Heart left ventricle (tissue), 13 donors: Measurements from ENCODE around the gene LRRC26.

ENCODE experiments used
- POLR2A ChIP-seq, 2 donors: fragments of 450-650 bp; IDR thresholded peaks; one replicate each; pipeline ENCODE4 v1.6.1; 2017; ENCODE audit warnings: antibody characterized with exemption in 2 of 2, mild to moderate bottlenecking in 2 of 2, moderate library complexity in 2 of 2
- TF ChIP-seq, protein P1 (sequence below), 12 donors: fragments of 200-600 bp; sonication (generic) in 4 of 12; IDR thresholded peaks; one replicate each; pipeline versions ENCODE4 v1.5.0 to v1.8.0; 2018 to 2022; ENCODE audit warnings: antibody characterized with exemption in 12 of 12, mild to moderate bottlenecking in 5 of 12
- donor health status: ischemic (EF 13 %, LVEDD 7.1; RV severe dilation, severe dysfunction).
- donor health status: DM: no; HTN: yes; CAD: no.
- donor health status: DM: no; HTN: no; CAD: no.
- donor health status: ischemic (EF 25% LVEDD 6.9; RV normal size, moderate dysfunction).
- donor health status: ischemic (EF 25% LVEDD 5.7; RV mildly dilated, moderate dysfunction).
- donor health status: ischemic (EF 35%, LVEDD 5.7; RV mildly dilated, moderate dysfunction).
- donor health status: nonischemic (EF 11% LVEDD 7.7; RV severe dilation, severe dysfunction).
- donor health status: DM: yes; HTN: yes; CAD: no.
- donor health status: PGD.
- donor health status: ischemic (EF 29% LVEDD 5.4; RV normal size, mild dysfunction).
- donor health status: nonischemic (EF 23%, LVEDD 6.1; RV moderate dilation, normal function).

DNA sequence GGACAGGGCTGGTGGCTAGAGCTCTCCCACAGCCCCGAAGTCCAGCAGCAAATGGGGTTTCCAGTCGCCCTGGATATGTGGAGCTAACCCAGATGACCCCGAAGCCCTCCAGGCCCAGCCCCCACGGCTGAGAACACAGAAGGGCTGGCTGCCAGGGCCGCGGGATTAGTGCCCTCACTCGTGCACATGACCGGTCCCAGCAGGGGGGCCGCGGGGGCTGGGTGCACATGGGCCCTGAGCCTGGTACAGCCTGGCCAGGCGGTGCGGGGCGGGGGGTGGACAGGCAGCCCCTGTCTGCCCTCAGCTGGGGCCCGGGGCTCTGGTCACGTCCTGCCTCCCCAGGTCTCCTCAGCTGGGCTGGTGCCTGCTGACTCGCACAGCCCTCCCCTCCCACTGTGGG, 24.5 kb upstream of the LRRC26 start:
- TF ChIP-seq, protein P1, sequence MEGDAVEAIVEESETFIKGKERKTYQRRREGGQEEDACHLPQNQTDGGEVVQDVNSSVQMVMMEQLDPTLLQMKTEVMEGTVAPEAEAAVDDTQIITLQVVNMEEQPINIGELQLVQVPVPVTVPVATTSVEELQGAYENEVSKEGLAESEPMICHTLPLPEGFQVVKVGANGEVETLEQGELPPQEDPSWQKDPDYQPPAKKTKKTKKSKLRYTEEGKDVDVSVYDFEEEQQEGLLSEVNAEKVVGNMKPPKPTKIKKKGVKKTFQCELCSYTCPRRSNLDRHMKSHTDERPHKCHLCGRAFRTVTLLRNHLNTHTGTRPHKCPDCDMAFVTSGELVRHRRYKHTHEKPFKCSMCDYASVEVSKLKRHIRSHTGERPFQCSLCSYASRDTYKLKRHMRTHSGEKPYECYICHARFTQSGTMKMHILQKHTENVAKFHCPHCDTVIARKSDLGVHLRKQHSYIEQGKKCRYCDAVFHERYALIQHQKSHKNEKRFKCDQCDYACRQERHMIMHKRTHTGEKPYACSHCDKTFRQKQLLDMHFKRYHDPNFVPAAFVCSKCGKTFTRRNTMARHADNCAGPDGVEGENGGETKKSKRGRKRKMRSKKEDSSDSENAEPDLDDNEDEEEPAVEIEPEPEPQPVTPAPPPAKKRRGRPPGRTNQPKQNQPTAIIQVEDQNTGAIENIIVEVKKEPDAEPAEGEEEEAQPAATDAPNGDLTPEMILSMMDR (IDR thresholded peaks at IDR 0.05): no peak
- TF ChIP-seq POLR2A (IDR thresholded peaks at IDR 0.05): no peak
